ENCODE data around the gene TAP2.

The TAP2 gene

DNA sequence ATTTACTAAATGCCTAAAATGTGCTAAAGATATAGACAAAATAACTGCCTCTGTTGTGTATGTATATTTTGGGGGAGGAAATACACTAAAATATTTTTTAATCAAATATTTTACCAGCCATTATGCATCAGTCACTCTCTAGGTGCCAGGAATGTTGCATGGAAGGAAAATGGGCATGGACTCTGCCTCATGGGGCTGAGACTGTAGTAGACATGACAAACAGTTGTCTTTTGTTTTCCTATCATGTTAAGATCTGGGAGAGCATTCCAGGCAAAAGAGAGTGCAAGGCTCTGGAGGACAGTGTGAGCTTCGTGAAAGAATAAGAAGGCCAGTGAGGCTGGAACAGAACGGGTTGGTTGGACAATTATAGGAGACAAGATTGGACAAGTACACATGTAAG, 48.2 kb downstream of the TAP2 start:
- no peak for DNase-seq (ENCODE audit: low spot score)

Data from RKO (cell line).